T-helper 2 cell treated with Interferon-gamma antibody and Interleukin-4, amounts not matched to agents 5 μg/mL and 100 μg/mL, for 36 hours (primary cell): ENCODE results near the gene CBR4.

Source experiments
- DNase-seq: peaks from one replicate; pipeline ENCODE4 v3.0.0; 2021; ENCODE audit warnings: low spot score
- H3K27ac Mint-ChIP-seq: one replicate; pipeline ENCODE4 v1.8.0; 2021; ENCODE audit warnings: mild to moderate bottlenecking, mixed read lengths
- H3K27me3 Mint-ChIP-seq: one replicate; pipeline ENCODE4 v1.8.0; 2021; ENCODE audit warnings: low read depth, mixed read lengths
- H3K36me3 Mint-ChIP-seq: one replicate; pipeline ENCODE4 v1.8.0; 2021; ENCODE audit warnings: low read depth, mixed read lengths
- H3K4me1 Mint-ChIP-seq: one replicate; pipeline ENCODE4 v1.8.0; 2021; ENCODE audit warnings: low read depth, mixed read lengths
- H3K4me3 Mint-ChIP-seq: one replicate; pipeline ENCODE4 v1.8.0; 2022; ENCODE audit warnings: mild to moderate bottlenecking, moderate library complexity, mixed read lengths
- H3K9me3 Mint-ChIP-seq: one replicate; pipeline ENCODE4 v1.8.0; 2021; ENCODE audit warnings: mixed read lengths

Gene CBR4

DNA sequence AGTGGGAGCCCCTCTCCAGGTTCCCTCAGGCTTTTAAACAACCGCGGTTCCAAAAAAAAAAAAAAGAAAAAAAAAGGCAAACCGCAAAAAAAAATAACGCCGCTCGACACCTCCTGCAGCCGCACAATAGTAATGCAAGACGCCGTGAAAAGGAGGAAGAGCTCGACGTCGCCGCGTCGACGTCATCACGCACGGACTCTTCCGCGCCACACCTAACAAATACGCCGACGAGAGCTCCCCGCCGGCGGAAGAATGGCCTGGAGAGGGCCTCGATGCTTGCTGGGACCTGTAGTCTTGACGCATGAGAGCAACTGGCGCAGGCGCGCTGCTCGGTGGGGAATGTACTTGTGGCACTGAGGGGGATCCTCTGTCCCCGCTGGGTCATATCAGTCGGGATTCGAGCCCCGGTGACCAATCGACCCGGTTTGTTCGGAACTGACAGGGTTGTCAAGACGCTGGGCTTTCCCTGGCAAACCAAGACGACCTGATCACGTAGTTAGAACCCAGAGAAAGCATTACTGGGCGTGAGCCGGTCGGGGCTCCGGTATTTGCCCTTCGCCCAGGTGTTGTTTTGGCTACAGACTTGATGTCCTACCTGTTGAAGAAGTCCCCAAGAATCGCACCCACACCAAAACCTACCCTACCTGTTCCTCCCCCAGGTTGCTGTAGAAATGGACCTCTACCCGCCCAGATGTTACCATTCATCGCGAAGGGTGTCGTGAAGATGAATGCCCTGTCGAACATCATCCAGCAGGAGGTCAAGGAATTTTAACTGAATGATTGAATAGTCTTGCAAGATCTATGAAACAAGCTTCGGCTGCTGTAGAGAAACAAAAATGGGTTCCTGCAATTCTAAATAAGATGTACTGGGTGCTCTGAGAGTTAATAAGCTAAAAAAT lies at the start of gene CBR4:
Gene CBR4 (minus strand): TSS at position 131 of the 899 bp plus-strand sequence. CDS start 166 bp downstream, outside the sequence.
- peak within 1 kb of the TSS; percentile 94 for H3K27ac Mint-ChIP-seq
- peaks cover 5% of the 10 kb centered on the region for H3K27me3 Mint-ChIP-seq
- H3K36me3 Mint-ChIP-seq, result peaks cover 7% of the 10 kb centered on the region
- peak; percentile 95 for DNase-seq
- no peaks in the 10 kb centered on the region for H3K9me3 Mint-ChIP-seq
- H3K4me3 Mint-ChIP-seq, result peak within 1 kb of the TSS; percentile 97
- peaks cover 28% of the 10 kb centered on the region for H3K4me1 Mint-ChIP-seq

DNA sequence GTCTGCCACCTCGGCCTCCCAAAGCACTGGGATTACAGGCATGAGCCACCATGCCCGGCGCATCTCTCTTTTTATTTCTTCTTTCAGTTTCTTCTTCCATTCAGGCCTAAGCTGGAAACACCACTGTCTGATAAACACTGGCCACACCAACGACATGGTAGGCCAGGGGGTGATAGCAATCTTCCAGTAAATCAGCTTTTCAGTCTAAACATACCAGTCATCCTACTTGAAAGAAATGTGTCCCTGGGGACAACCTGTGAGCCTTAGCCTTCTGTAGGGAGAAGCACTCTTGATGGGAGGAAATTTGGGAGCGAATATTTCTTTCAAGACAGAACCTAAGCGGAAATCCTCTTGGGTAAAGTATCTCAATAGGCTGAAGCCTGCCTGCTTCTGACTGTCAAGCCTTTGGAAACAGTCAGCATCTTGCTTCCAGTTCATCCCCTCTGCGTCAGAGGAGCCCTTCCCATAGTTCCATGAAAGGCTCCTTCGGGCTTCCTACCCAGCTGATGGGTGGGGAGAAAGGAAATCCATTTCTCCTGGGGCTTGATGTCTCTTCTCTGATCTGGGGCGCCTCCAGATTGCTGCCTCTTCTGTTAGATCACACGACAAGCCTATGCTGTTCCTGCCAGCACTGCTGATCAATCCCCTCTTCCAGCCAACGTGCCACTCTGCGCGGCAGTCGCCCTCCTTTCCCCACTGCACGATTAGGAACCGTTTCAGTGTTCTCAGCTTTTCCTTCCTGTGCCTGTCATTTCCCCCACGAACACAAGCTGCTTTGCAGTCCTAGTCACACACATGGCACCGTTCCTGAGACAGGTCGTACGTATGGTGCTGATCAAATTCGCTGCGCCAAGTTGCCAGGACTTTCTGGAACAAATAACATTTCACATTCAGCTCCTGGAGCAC lies 49.5 kb upstream of the CBR4 start:
- no peak overlapping the region for H3K27ac Mint-ChIP-seq
- no peaks in the 10 kb centered on the region for H3K4me1 Mint-ChIP-seq
- no peak for DNase-seq
- no peaks in the 10 kb centered on the region for H3K27me3 Mint-ChIP-seq
- no peaks in the 10 kb centered on the region for H3K9me3 Mint-ChIP-seq
- H3K36me3 Mint-ChIP-seq, result no peaks in the 10 kb centered on the region
- no peak overlapping the region for H3K4me3 Mint-ChIP-seq

DNA sequence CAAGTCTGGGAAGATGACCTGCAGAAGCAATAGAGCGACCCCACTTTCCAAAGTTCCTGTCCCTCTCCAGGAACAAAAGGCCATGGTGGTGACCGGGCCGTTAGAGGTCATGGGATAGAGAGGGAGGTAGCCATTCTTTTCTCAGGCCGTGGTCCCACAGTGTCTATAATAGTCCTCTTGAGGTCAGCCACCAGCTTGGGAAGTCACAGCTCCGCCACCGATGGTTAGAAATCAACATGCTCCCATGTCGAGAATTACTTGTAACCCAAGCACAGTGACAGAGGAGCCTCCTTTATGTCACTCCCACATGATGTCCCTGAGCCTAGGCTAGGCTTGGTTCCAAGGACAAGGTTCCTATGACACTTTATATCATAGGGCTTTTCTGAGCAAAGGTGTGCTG lies 48.3 kb upstream of the CBR4 start:
- Mint-ChIP-seq H3K4me3 (no peak overlapping the region), H3K4me1 (no peaks in the 10 kb centered on the region), H3K9me3 (no peaks in the 10 kb centered on the region), H3K36me3 (no peaks in the 10 kb centered on the region), H3K27ac (no peak overlapping the region), H3K27me3 (no peaks in the 10 kb centered on the region)
- no peak for DNase-seq

DNA sequence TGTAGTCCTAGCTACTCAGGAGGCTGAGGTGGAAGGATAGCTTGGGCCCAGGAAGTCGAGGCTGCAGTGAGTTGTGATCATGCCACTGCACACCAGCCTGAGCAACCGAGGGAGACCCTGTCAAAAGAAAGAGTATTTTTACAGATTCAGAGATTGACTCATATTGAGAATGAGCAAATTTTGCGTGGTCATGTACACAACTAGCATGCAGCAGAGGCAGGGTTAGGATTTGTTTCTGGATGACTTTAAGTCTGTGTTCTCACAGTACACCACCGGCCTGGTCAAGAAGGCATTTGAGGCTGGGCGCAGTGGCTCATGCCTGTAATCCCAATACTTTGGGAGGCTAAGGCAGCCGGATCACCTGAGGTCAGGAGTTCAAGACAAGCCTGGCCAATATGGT lies 44.8 kb upstream of the CBR4 start:
- H3K4me1 Mint-ChIP-seq, result no peaks in the 10 kb centered on the region
- no peak overlapping the region for H3K27ac Mint-ChIP-seq
- no peak overlapping the region for H3K4me3 Mint-ChIP-seq

DNA sequence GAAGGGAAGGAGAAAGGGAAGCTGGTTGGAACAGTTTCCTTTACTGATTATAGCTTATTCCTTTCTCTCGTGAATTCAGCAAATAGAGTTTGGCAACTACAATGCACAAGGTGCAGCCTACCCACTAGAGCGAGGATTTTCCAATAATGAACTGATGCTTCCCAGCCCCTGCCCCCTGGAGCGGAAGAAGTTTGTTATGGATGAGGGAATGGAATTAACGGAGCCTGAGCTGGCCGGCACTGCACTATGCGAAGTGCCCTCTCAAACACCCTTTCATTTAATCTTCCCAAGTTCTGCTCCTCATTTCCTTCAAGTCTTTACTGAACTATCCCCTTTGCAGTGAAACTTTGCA lies 42.5 kb upstream of the CBR4 start:
- H3K4me1 Mint-ChIP-seq, result no peaks in the 10 kb centered on the region
- no peaks in the 10 kb centered on the region for H3K9me3 Mint-ChIP-seq
- no peaks in the 10 kb centered on the region for H3K36me3 Mint-ChIP-seq
- no peak for DNase-seq
- no peak overlapping the region for H3K4me3 Mint-ChIP-seq
- H3K27me3 Mint-ChIP-seq, result no peaks in the 10 kb centered on the region
- H3K27ac Mint-ChIP-seq, result no peak overlapping the region

More for the DNA sequence above, 44.8 kb upstream of the CBR4 start:
- Mint-ChIP-seq H3K36me3 (no peaks in the 10 kb centered on the region), H3K27me3 (no peaks in the 10 kb centered on the region), H3K9me3 (no peaks in the 10 kb centered on the region)
- no peak for DNase-seq

DNA sequence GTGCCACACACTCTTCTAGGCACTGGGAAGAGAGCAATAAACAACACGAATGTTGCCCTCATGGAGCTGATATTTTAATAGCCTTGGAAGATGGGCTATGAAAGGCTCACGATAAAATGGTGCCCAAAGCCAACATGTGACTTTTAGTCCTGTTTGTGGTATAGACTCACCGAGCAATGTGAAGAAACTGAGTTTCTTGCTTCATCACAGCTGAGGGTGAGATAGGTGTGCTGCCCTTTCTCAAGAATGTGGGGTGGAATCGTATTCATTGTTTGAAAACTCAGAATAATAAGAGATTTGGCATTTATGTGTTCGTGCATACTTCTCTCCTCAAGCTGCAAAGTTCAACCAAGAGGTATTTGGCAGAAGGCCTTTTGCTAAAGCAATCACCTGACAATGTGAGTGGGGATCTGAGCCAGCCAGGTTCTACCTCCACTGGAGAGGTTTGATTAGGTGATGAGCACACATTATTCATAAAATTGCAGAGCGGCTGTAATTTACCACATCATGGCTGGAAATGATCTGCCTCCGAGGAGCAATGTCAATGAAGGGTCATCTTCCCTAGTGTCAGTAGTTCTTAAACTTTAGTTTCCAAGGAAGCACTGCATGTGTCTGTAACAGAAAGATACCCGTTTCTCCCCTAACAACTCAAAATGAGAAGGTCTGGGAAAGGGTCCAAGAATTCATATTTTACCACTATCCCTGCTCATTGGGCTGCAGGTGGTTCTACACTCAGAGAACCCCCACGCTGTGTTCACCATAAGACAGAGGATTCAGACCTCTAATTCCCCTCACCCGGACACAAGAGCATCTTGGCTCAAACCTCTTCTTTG lies 41.9 kb upstream of the CBR4 start:
- no peak for DNase-seq
- no peak overlapping the region for H3K27ac Mint-ChIP-seq
- no peaks in the 10 kb centered on the region for H3K36me3 Mint-ChIP-seq
- no peaks in the 10 kb centered on the region for H3K9me3 Mint-ChIP-seq
- H3K4me1 Mint-ChIP-seq, result no peaks in the 10 kb centered on the region
- H3K4me3 Mint-ChIP-seq, result no peak overlapping the region
- no peaks in the 10 kb centered on the region for H3K27me3 Mint-ChIP-seq

DNA sequence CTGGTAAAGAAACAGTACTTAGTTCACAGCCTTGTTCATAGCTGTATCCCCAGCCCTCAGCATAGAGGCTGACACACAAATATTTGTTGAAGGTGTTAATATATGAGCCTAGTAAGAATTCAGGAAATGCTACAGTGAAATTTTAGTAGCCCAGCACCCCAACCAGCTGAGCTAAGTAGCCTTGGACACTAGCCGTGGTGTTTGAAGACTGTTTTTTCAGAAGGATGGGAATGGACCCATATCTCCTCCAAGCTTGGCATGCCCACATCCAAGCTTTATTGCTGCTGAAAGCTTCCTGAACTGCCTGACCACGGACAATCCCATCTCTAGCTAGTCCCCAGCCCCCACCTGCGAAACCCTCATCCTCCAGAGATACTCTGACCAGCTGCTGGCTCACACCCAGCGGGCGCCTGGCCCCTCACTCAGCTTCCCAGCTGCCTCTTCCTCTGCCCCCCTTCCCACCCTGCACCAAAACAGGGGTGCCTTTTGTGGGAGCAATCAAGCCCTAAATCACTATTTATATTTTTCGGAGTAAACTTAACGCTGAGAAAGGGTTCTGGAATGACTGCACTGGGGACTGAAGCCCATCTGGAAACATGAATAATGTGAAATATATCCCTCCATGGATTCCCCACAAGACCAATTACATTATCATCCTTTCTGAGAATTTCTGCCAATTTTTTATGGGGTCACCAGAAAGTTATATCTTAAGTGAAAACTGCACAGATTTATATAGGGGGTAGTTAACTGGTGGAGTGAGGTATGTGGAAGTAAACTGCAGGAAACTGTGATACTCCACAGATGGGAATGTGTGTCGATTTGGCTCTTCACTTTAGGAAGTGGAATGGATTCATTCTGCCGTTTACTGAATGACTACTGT lies 41.1 kb upstream of the CBR4 start:
- H3K27me3 Mint-ChIP-seq, result no peaks in the 10 kb centered on the region
- H3K4me1 Mint-ChIP-seq, result no peaks in the 10 kb centered on the region
- no peaks in the 10 kb centered on the region for H3K9me3 Mint-ChIP-seq
- no peak for DNase-seq
- H3K4me3 Mint-ChIP-seq, result no peak overlapping the region
- H3K36me3 Mint-ChIP-seq, result no peaks in the 10 kb centered on the region
- no peak overlapping the region for H3K27ac Mint-ChIP-seq

DNA sequence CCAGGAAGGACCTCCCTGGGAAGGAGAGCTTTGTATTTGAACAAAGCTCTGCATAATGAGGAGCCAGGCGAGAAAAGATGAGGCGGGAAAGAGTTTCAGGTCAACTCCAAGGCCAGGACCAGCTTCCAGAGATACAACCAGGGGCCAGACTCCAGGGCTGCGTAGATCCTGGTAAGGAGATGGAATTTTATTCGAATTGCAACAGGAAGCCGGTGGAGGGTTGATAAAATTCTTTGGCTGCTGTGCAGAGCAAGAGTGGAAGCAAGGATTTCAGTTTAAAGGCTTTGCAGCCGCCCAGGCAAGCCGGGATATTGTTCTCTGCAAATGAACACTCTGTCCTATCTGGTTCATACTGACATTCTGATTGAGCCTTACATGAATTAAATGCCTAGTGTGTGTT lies 40.2 kb upstream of the CBR4 start:
- no peak for DNase-seq
- no peaks in the 10 kb centered on the region for H3K36me3 Mint-ChIP-seq
- no peak overlapping the region for H3K27ac Mint-ChIP-seq
- H3K4me1 Mint-ChIP-seq, result no peaks in the 10 kb centered on the region
- no peaks in the 10 kb centered on the region for H3K9me3 Mint-ChIP-seq
- H3K4me3 Mint-ChIP-seq, result no peak overlapping the region
- no peaks in the 10 kb centered on the region for H3K27me3 Mint-ChIP-seq

DNA sequence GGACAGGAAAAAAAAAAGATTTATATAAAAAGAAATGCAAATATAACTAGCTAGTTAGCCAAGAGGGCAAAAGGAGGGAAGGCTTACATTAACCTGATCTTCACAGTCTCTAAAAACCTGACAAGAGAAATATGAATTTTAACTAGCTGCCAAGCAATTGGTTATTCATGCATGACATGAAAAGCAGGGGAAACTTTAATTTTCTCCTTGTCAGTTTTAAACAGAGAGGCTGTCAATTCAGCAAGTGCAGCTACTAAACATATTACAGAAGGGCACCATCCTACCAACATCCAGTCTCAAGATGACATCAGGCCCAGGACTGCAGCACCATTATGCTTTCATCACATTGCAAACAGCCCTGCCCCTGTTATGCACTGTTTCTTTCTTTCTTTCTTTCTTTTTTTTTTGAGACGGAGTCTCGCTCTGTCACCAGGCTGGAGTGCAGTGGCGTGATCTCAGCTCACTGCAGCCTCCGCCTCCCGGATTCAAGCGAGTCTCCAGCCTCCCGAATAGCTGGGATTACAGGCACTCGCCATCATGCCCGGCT lies 38.9 kb upstream of the CBR4 start:
- Mint-ChIP-seq H3K4me1 (no peaks in the 10 kb centered on the region), H3K27ac (no peak overlapping the region), H3K4me3 (no peak overlapping the region), H3K36me3 (no peaks in the 10 kb centered on the region), H3K9me3 (no peaks in the 10 kb centered on the region), H3K27me3 (no peaks in the 10 kb centered on the region)
- DNase-seq, result no peak

DNA sequence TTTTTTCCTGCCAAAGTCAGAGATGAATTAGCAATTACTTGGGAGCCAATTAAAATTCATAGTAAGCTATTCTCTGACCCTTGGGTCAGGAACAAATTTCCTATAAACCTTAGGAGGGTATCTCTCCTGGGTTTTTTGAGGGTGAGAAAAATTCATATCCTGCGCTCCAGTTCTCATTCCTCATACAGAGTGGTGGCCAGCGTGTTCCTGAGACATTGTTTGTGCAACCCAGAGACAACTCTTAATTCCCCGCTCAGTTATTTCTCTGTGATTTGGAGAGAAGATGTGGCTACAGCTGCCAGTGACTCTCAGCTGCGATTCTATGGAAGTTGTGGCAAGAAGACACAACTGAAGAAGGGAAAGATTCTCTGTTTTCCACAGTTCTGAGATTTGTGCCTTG lies 37.9 kb upstream of the CBR4 start:
- no peaks in the 10 kb centered on the region for H3K9me3 Mint-ChIP-seq

DNA sequence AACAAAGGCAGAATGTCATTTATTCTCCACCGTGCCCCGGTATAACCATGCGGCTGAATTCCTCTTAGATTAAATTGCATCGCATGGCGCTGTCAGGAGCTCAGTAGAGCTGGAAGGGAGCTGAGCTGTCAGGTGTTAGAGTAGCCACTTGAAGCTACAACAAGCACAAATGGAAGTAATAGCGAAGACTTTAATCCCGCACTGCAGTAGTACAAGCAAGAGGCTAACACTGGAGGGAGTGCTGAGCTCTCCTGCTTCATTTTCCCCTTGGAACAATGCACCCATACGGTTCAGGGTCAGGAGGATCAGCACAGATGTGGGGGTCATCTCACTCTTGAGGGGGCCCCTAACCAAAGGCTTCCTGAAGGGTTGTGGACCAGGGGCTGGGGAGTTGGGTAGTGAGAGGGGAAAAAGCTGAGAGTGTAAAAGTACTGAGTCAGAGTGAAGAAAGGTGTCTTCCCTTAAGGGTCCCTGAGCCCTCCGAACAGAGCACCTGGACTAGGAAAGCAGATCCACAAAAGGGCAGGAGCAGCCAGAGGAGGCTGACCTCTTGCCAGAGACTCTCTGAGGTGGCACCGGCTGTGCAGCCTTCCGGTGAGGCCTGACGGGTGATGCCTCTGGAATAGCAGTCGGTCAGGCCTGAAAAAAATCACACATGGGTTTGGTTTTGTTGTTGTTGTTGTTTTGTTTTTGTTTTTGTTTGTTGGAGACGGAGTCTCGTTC lies 36.0 kb upstream of the CBR4 start:
- DNase-seq, result no peak
- Mint-ChIP-seq H3K27ac (no peak overlapping the region), H3K4me1 (no peaks in the 10 kb centered on the region), H3K4me3 (no peak overlapping the region), H3K36me3 (no peaks in the 10 kb centered on the region), H3K27me3 (no peaks in the 10 kb centered on the region), H3K9me3 (no peaks in the 10 kb centered on the region)

More for the DNA sequence above, 37.9 kb upstream of the CBR4 start:
- no peaks in the 10 kb centered on the region for H3K4me1 Mint-ChIP-seq
- no peak overlapping the region for H3K4me3 Mint-ChIP-seq
- H3K27me3 Mint-ChIP-seq, result no peaks in the 10 kb centered on the region
- no peak for DNase-seq
- H3K36me3 Mint-ChIP-seq, result no peaks in the 10 kb centered on the region
- H3K27ac Mint-ChIP-seq, result no peak overlapping the region

DNA sequence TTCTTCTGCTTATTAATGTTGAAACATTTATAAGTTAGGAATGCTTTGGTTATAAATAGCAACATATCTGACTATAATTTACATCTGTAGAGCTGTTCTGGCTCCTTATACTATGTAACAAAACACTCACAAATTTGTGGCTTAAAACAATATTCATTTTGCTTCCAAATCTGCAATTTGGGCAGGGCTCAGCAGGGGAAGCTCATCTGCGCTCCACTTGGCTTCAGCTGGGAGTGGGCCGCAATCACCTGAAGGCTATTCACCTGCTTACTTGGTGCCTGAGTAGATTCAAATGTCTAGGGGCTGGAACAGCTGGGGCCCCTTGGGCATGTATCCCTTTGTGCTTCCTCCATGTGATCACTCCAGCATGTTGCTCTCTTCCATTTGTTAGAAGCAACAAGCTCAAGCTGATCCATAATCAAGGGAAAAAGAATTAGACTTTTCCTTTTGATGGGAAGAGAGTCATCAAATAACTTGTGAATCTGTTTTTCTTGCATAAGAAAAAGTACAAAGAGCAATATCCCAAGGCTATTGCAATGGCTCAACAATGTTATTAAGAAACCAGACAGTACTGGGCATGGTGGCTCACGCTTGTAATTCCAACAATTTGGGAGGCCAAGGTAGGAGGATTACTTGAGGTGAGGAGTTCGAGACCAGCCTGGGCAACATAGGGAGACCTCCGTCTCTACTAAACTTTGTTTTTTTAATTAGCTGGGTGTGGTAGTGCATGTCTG lies 34.8 kb upstream of the CBR4 start:
- Mint-ChIP-seq H3K9me3 (no peaks in the 10 kb centered on the region), H3K4me3 (no peak overlapping the region), H3K27me3 (no peaks in the 10 kb centered on the region), H3K36me3 (no peaks in the 10 kb centered on the region), H3K4me1 (no peaks in the 10 kb centered on the region), H3K27ac (no peak overlapping the region)
- DNase-seq, result no peak
